ENCODE data around the gene ARHGEF3.

Gene ARHGEF3

DNA sequence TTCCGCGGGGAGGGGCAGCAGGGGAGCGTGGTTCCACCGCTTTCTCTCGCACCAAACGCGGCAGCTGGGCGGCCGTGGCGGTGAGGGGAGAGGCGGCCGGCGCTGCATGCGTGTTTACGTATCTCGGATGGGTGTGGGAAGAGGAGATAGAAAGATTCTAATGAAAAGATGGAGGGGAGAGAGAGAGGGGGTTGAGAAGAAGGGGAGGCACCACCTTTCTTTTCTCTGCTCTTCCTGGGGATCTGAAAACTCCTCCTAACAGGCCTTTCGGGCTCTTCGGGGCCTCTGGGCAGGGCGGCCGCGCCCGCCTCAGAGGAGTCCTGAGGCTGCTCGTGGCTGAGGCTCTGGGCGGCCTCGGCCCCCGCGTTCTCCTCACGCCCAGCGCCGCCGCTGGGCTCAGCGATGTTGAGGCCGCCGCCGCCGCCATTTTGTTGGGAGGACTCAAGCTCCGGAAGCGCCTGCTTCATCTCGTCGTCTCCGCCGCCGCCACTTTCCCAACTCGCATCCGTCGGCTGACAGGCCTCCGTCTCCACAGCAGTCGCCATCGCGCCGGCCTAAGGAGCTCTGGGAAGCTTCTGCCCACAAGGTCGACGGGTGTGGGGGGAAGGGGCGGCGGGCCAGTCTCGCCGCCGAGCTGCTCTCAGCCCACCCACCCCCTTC, 119.2 kb downstream of the ARHGEF3 start:
- DNase-seq (ENCODE audit: low spot score), result peak; percentile 64

DNA sequence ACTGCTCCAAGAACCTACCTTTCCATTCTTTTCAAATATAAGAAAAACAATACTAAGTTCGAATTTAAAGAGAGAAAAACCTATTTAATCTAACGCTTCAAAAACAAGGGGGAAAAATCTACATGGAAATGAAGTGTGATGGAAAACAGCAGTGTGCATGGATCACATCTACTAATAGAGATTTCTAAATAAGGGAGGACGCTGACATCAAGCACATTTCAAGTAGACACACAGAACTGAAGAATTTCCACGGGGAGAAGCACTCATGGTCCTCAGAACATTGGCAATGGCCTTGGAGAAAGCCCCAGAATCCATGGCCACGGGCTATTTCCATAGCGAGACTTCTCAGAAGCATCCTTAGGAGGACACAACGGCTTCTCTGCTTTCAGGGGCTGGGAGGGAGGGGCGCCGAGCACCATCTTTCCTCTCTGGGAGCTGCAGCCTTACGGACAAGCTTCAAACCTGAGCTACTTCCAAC, 119.7 kb downstream of the ARHGEF3 start:
- no peak for DNase-seq (ENCODE audit: low spot score)

DNA sequence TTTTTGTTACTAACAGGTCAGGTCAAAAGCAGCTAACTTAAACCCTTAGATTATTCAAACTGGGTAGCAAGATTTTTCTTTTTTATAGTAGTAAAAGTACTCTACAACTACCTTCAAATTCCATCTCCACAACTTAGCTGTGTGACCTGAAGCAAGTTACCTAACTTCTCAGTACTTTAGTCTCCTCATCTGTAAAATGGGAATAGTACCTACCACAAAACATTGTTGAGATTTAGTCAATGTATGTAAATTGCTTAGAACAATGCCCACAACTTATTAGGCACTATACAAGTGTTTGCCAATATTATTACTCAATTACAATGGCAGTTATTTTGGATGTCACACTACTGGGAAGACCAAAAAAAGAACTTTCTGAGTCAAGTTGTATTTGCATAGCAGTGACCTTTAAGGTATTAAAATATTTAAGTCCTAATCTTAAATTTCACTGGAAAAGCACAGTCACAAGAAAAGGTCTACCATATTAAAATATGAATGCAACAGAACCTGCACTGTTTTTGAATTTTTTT, 121.6 kb downstream of the ARHGEF3 start:
- DNase-seq (ENCODE audit: low spot score), result no peak
